Measurements from ENCODE around the gene SLC39A10. TPM values are rescaled to one million over a fixed set of nuclear protein-coding genes. Genes with fewer than 3 reads are reported as not detected.
"Not testable (repeated sequence)": the region's sequence is repeated elsewhere in the genome, so short reads cannot be mapped to it uniquely, and the experiment has no call there.

Gene SLC39A10
- total and polyA plus RNA-seq, 2 experiments from 2014 or later = 48.0 to 82.6 TPM

GRCh38 chr2:195663007-195663406 is 6.0 kb downstream of the SLC39A10 start:
- Histone ChIP-seq H3K27ac (no peak overlapping the region; the same call in 1 of the 2 replicates), H3K9me3 (ENCODE audit: low read depth) (no peaks in the 10 kb centered on the region), H3K79me2 (ENCODE audit: insufficient read depth) (peaks cover 84% of the 10 kb centered on the region), H2AFZ (no peak overlapping the region), H3K36me3 (ENCODE audit: low read depth) (0 out of 2 replicates have a peak, but pooled peaks cover 7% of the 10 kb centered on the region), H3K9ac (no peak overlapping the region), H3K9me2 (ENCODE audit: insufficient read depth) (no peaks in the 10 kb centered on the region), H3F3A (ENCODE audit: insufficient read depth) (peaks cover 81% of the 10 kb centered on the region), H4K20me1 (ENCODE audit: insufficient read depth) (no peaks in the 10 kb centered on the region), H3K4me3 (no peak overlapping the region), H3K4me2 (ENCODE audit: unreplicated experiment) (no peak overlapping the region), H3K4me1 (ENCODE audit: insufficient read depth) (peaks cover 24% of the 10 kb centered on the region), H3K27me3 (replicated peaks; ENCODE audit: insufficient read depth) (no peaks in the 10 kb centered on the region)
- TF ChIP-seq EZH2phosphoT487 (IDR thresholded peaks at IDR 0.05; ENCODE audit: insufficient read depth, low read depth) = no peak
- 93 to 94% methylated on average over 3 of the region's 3 CpGs for WGBS, 2 experiments (ENCODE audit: low coverage in 1 of 2, low lambda C conversion rate in 2 of 2, missing lambda C conversion rate in 2 of 2)
- in situ Hi-C loops (cut with MboI) = loop anchor here (25.0 kb wide), 2 partner anchors 351 to 399 kb away; partner anchors contain the start of gene DNAH7
- no peak for DNase-seq

GRCh38 chr2:195664528-195664927 is 7.5 kb downstream of the SLC39A10 start:
- 0 to 4% methylated on average over 1 of the region's 1 CpG for WGBS, 2 experiments (ENCODE audit: low coverage in 1 of 2, low lambda C conversion rate in 2 of 2, missing lambda C conversion rate in 2 of 2)
- peaks cover 24% of the 10 kb centered on the region for H3K4me1 ChIP-seq (ENCODE audit: insufficient read depth)
- 0 out of 2 replicates have a peak overlapping the region, but pooled peaks have one; percentile 4 for H3K27ac ChIP-seq
- H3K4me3 ChIP-seq = no peak overlapping the region
- DNase-seq = peak; percentile 46
- in situ Hi-C loops (cut with MboI) = loop anchor here (25.0 kb wide), 2 partner anchors 352 to 398 kb away; partner anchors contain the start of gene DNAH7
- H3K27me3 ChIP-seq (replicated peaks; ENCODE audit: insufficient read depth) = no peaks in the 10 kb centered on the region
- H4K20me1 ChIP-seq (ENCODE audit: insufficient read depth) = no peaks in the 10 kb centered on the region
- no peaks in the 10 kb centered on the region for H3K9me3 ChIP-seq (ENCODE audit: low read depth)
- TF ChIP-seq EZH2 (IDR thresholded peaks at IDR 0.05; ENCODE audit: insufficient read depth, poor library complexity, severe bottlenecking) (no peak), EZH2phosphoT487 (IDR thresholded peaks at IDR 0.05; ENCODE audit: insufficient read depth, low read depth) (no peak)
- peaks cover 76% of the 10 kb centered on the region for H3K79me2 ChIP-seq (ENCODE audit: insufficient read depth)
- H3K4me2 ChIP-seq (ENCODE audit: unreplicated experiment) = no peak overlapping the region
- H3K36me3 ChIP-seq (ENCODE audit: low read depth) = no peaks in the 10 kb centered on the region
- H3F3A ChIP-seq (ENCODE audit: insufficient read depth) = peaks cover 79% of the 10 kb centered on the region
- no peak overlapping the region for H3K9ac ChIP-seq
- H3K9me2 ChIP-seq (ENCODE audit: insufficient read depth) = no peaks in the 10 kb centered on the region
- no peak overlapping the region for H2AFZ ChIP-seq

GRCh38 chr2:195665153-195665552 is 8.1 kb downstream of the SLC39A10 start:
- Histone ChIP-seq H3K79me2 (ENCODE audit: insufficient read depth) (peaks cover 74% of the 10 kb centered on the region), H3F3A (ENCODE audit: insufficient read depth) (peaks cover 77% of the 10 kb centered on the region), H3K4me1 (ENCODE audit: insufficient read depth) (peaks cover 24% of the 10 kb centered on the region)
- H3K9ac ChIP-seq; H2AFZ ChIP-seq; DNase-seq; H3K9me3 ChIP-seq (ENCODE audit: low read depth); H3K4me2 ChIP-seq (ENCODE audit: unreplicated experiment); H3K4me3 ChIP-seq; H4K20me1 ChIP-seq (ENCODE audit: insufficient read depth); H3K27me3 ChIP-seq (replicated peaks; ENCODE audit: insufficient read depth); H3K27ac ChIP-seq; H3K9me2 ChIP-seq (ENCODE audit: insufficient read depth); H3K36me3 ChIP-seq (ENCODE audit: low read depth): not testable (repeated sequence)
- in situ Hi-C loops (cut with MboI) = loop anchor here (25.0 kb wide), 2 partner anchors 353 to 397 kb away; partner anchors contain the start of gene DNAH7
- 98 to 99% methylated on average over 4 of the region's 4 CpGs for WGBS, 2 experiments (ENCODE audit: low coverage in 1 of 2, low lambda C conversion rate in 2 of 2, missing lambda C conversion rate in 2 of 2)

GRCh38 chr2:195666113-195666712 is 9.2 kb downstream of the SLC39A10 start:
- Histone ChIP-seq H3K79me2 (ENCODE audit: insufficient read depth) (peaks cover 68% of the 10 kb centered on the region), H3K4me3 (no peak overlapping the region), H3K9me3 (ENCODE audit: low read depth) (no peaks in the 10 kb centered on the region), H4K20me1 (ENCODE audit: insufficient read depth) (no peaks in the 10 kb centered on the region), H3K9ac (no peak overlapping the region), H2AFZ (no peak overlapping the region), H3K4me1 (ENCODE audit: insufficient read depth) (peaks cover 16% of the 10 kb centered on the region), H3K27me3 (replicated peaks; ENCODE audit: insufficient read depth) (no peaks in the 10 kb centered on the region), H3K4me2 (ENCODE audit: unreplicated experiment) (no peak overlapping the region), H3K36me3 (ENCODE audit: low read depth) (no peaks in the 10 kb centered on the region), H3K27ac (peak overlapping the region; percentile 21), H3K9me2 (ENCODE audit: insufficient read depth) (no peaks in the 10 kb centered on the region), H3F3A (ENCODE audit: insufficient read depth) (peaks cover 80% of the 10 kb centered on the region)
- TF ChIP-seq EZH2 (IDR thresholded peaks at IDR 0.05; ENCODE audit: insufficient read depth, poor library complexity, severe bottlenecking) (no peak), EZH2phosphoT487 (IDR thresholded peaks at IDR 0.05; ENCODE audit: insufficient read depth, low read depth) (no peak)
- WGBS, 2 experiments (ENCODE audit: low coverage in 1 of 2, low lambda C conversion rate in 2 of 2, missing lambda C conversion rate in 2 of 2) = 60 to 66% methylated on average over 3 of the region's 3 CpGs
- in situ Hi-C loops (cut with MboI) = loop anchor here (25.0 kb wide), 2 partner anchors 354 to 396 kb away; partner anchors contain the start of gene DNAH7
- peak; percentile 34 for DNase-seq

Data from GM23248 (cell line).